GM19324 (cell line): ENCODE results near the gene KPTN.

Experiments
- ATAC-seq: cut with Tn5 transposase; IDR thresholded peaks from one replicate; pipeline ENCODE4 v1.9.1; 2021; ENCODE audit warnings: mild to moderate bottlenecking, moderate library complexity; ENCODE audit not compliant: unreplicated experiment, low FRiP score

Gene KPTN

DNA sequence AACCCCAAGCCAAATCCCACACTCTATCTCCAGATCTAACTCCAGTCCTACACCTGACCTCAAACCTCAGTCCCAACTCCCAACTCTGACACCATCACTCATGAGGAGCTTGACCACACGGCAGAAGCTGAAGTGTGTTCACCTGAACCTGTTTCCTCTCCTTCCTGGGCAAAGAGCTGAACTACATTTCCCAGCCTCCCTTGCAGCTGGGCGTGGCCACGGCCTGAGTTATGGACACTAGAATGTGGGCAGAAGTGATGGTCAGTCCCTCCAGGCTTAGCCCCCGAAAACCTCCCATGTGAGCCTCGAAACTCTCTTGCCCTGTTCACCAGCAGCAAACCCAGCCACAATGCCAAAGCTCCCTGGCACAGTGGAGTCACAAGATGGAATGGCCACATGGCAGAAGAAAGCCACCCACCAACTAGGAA, 45.2 kb downstream of the KPTN start:
- no peak for ATAC-seq

- ATAC-seq = no peak
Observed at GRCh38 chr19:47437500-47437899, 46.5 kb downstream of the KPTN start.

DNA sequence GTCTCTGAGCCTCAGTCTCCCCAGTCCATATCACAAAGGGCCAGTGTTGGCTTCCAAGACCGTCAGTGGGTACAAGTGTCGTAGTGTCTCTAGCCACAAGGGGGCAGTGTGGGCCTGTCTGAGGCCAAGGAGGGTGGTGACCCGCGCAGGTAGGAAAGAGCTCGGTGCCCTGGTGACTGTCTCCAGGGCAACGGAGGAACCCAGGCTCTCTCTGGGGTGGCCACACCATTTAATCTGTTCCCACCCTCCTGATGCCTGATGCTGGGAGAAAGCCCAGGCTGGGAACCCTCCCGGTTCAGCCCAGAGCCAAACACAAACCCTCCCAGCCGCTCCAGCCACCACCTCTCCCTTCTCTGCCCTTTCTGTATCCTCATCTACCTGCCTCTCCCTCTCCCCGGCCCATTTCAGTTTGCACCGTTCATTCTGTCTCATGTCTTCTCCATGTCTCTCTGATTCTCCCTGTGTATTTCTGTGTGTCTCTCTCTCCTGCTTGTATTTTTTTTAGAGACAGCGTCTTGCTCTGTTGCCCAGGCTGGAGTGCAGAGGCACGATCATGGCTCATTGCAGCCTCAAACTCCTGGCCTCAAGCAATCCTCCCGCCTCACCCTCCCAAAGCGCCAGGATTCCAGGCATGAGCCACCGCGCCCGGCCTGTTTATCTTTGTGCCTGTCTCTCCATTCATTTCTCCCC, 47.2 kb downstream of the KPTN start:
- no peak for ATAC-seq

- no peak for ATAC-seq
Observed at GRCh38 chr19:47435883-47436417, 48.1 kb downstream of the KPTN start.

DNA sequence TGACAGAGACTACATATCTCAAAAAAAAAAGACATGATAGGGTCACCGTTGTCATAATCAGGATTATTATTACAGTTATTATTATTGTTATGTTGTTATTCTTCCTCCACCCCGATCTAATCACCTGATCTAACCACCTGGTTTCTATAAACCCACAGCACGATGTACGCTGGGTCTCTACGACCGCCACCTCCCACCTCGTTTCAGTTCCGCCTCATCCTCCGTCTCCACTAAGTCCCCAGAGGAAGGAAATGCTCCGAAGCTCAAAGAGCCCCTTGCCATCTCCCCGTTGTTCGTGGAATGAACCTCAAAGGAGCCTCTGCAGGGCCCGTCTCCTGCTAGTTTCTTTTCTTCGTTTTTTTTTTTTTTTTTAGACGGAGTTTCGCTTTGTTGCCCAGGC, 48.8 kb downstream of the KPTN start:
- no peak for ATAC-seq

DNA sequence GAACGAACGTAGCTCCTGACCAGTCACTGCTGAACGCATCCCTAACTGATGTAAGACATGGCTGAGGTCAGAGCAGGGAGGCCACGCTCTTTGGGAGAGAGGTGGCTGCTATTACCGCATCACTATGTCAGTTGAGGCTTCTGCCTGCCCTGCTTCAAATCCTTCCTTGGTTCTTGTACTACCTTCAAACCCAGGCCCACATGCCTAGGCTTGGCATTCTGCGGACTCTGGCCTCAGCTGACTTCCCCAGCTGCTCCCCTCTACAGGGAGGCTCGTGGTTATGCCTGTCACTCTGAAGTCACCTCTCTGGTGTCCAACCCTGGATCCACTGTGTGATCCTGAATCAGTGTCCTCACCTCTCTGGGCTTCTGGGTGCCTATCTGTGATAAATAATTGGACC, 49.9 kb downstream of the KPTN start:
- no peak for ATAC-seq

DNA sequence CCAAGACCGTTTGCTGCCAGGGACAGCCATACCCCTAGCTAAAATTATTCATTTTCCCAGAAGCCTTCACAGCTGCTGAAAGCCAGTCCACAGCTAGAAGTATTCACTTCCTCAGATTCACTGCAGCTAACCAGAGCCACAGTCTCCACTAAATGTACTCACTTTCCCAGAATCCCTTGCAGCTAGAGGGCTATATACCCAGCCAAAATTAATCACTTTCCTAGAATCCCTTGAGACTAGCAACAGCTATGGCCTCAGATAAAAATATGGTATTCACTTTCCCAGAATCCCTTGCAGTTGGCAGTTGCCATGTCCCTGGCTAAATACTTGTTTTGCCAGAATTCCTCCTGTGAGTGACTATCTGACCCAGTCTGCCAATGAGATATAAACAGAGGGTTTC, 50.9 kb downstream of the KPTN start:
- ATAC-seq = no peak

- no peak for ATAC-seq
Observed at GRCh38 chr19:47432499-47432898, 51.5 kb downstream of the KPTN start.

- ATAC-seq = no peak
Observed at GRCh38 chr19:47432091-47432490, 51.9 kb downstream of the KPTN start.

DNA sequence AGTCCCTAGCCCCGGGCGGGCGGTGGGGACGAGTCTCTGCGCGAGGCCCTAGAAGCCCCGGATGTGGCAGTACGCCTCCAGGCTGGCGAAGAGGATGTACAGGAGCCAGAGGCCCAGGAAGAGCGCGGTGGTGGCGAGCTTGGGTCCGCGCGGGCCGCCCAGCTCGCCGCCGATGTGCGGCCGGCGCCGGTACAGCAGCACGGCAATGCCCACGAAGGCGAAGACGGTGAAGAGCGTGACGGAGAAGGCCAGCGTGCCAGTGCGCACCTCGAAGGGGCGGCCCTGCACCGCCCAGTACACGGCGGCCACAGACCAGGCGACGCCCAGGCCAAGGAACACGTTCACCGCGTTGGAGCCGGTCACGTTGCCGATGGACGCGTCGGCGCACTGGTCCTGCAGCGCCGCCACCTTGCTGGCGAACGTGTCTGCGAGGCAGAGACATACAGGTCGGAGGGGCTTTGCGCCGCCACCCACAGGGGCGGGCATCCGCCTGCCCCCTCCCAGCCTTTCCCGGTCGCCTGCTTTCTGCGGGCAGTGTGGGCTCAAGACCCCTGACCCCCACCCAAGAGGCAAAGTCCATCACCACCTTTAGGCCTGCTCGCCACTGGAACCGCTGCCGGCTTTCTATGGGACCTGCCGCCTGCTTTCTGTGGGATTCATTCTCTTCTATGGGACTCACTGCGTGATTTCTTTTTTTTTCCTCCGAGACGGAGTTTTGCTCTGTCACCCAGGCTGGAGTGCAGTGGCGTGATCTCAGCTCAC, 53.8 kb downstream of the KPTN start:
- no peak for ATAC-seq

DNA sequence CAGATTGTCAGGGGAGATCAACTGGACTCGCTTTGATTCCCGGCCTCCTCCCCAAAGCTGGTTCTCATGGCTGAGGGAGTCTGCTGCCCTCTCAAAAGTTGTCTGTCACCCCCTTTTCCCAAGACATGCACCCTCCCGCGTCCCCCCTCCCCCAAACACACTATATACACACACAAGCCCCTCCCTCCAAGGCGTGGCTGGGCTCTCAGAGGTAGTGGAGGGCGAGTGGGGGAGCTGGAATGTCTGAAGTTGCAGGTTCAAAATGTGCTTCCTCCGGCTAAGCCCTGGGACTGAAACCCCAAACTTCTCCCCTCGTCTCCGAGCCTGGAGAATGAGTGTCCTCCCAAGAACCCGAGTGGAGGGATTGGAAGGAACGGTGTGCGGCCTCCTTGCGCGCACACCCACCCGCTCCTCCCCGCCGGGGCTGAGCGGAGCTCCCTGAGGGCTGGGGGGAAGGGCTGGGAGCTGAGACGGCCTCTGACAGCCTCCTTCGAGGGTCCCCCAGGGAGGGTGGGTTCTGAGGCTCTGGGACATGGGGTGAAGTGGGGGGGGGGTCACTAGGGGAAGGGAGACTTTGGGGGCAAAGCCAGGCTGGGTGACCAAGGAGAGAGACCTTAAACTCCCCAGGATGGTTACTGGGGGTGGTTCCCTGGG, 54.8 kb downstream of the KPTN start:
- ATAC-seq = no peak

DNA sequence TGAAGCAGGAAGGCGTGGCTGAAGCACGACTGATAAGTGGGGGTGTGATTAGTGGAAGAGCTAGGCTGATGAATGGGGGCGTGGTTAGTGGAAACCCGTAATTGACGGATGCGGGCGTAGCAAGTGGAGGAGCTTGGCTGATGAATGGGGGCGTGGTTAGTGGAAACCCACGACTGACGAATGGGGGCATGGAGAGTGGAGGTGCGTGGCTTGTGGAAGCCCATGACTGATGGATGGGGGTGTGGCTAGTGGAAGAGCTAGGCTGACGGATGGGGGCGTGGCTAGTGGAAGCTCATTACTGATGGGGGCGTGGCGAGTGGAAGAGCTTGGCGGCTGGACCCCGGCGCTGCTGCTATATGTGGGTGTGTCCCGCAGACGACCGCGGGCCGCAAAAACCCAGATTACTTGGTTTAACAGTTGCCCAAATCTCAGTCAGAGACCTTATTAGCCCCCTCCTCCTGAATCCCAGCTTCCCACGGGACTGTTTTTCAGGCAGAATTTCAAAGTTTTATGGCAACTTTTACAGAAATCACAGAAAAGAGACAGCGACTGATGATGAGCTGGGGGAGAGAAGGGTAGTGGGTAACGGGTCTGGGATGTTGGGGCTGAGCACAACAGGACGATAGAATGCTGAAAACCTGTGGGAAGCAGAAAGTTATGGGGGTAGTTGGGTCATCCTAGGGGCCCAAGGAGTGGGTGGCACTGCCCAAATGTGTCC, 55.7 kb downstream of the KPTN start:
- ATAC-seq = no peak

DNA sequence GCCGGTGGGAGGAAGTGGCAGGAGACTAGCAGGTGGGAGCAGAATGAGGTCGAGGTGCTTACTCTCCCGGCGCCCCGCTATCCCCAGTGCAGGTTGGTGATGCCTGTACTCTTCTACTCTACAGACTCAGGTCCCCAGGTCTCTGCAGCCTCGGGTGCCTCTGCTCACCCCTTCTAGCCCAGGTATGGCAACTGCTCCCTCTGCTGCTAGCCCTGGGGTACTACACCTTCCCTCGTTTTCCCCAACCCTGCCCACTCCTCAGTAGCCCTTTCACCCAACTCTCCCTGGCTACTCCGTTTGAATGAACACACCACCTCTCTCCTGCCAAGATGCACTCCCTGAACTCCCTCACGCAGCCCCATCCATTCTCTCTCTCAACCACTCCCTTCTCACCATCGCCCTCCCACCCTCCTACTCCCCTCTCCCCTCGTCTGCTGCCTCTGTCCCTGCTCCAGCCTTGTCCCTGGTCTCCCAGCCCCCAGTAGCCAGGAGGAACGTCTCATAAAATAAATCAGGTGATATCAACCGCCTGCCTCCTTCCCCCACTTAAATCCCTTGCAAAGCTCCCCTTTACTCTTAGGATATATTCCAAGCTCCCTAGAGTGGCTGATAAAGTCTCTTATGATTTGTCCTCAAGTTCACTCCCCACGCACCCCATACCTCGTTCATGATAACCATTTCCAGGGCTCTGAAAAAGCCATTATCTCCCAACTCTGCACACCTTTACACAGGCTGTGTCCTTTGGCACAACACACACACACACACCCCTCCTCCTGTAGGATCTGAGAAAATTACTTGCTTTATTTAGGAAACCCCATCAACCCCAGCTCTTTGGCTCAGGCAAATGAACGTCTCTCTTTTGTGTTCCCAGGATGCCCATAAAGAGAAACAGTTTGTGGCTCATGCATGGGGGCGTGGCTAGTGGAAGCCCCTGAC, 56.5 kb downstream of the KPTN start:
- ATAC-seq = no peak
